Measurements from ENCODE around the gene TPGS1.

Gene TPGS1

GRCh38 chr19:496112-496665 is 11.1 kb upstream of the TPGS1 start, which contains the start of gene MADCAM1:
TSS of gene MADCAM1 (plus strand) at chr19:496486. CDS start at chr19:496500, 14 bp downstream.
- no peak for DNase-seq

- no peak for DNase-seq
Measured at GRCh38 chr19:496986-497385, 10.3 kb upstream of the TPGS1 start.

- DNase-seq = no peak
Measured at GRCh38 chr19:497491-497868, 9.8 kb upstream of the TPGS1 start.

DNA sequence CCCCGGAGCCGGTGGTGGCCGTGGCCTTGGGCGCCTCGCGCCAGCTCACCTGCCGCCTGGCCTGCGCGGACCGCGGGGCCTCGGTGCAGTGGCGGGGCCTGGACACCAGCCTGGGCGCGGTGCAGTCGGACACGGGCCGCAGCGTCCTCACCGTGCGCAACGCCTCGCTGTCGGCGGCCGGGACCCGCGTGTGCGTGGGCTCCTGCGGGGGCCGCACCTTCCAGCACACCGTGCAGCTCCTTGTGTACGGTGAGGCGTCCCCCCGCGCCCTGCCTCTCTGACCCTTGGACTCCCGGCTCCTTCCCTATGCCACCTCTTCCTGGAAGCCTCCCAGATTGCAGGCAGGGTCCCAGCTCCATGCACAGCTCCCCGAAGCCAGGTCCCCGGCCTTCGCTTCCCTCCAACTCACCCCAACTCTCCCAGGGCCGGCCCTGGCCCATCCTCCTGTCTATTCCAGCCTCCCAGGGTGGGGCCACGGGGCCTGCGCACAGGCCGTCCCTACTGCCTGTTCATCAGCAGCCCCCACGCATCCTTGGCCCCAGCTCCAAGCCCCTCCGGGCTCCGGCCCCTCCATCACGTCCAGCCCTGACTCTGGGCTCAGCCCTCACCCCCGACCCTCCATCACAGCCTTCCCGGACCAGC is 9.3 kb upstream of the TPGS1 start:
- no peak for DNase-seq

DNA sequence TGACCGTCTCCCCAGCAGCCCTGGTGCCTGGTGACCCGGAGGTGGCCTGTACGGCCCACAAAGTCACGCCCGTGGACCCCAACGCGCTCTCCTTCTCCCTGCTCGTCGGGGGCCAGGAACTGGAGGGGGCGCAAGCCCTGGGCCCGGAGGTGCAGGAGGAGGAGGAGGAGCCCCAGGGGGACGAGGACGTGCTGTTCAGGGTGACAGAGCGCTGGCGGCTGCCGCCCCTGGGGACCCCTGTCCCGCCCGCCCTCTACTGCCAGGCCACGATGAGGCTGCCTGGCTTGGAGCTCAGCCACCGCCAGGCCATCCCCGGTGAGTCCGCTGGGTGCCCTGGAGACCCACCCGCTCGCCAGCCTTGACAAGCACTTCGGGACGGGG is 8.8 kb upstream of the TPGS1 start:
- DNase-seq = no peak

DNA sequence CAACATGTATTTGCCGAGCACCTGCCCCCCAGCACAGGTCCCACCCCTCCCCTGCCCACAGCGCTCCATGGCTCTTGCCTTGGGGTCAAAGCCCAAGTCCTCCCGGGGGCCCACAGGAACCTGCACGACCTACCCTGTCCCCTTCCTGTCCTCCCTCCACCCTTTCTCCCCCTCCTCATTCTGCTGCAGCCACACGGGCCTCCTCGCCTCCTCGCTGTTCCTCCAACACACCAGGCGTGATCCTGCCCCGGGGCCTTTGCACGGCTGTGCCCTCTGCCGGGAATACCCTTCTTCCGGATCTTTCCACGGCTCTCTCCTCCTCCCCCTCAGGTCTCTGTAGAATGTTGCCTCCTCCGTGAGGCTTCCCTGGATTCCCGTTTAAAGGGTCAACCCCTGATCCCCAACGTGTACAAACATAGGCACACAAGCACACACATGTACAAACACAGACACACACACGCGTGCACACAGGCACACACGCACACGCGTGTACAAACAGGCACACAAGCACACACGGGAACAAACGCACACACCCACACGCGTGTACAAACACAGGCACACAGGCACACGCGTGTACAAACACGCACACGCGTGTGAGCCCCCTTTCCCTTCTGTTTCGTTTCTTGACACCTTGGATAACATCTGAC is 8.2 kb upstream of the TPGS1 start:
- no peak for DNase-seq

DNA sequence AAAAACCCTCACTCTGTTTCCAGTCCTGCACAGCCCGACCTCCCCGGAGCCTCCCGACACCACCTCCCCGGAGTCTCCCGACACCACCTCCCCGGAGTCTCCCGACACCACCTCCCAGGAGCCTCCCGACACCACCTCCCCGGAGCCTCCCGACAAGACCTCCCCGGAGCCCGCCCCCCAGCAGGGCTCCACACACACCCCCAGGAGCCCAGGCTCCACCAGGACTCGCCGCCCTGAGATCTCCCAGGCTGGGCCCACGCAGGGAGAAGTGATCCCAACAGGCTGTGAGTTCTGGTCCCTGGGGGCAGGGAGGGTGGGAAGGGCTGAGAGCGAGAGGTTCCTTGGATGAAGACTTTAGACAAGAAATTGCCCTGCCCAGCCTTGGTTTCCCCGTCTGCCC is 5.7 kb upstream of the TPGS1 start:
- DNase-seq = no peak

GRCh38 chr19:504616-505015 is 2.7 kb upstream of the TPGS1 start:
- DNase-seq = no peak

GRCh38 chr19:506404-507285 is 652 bp upstream of the TPGS1 start:
- peak; percentile 88 to 98 for DNase-seq

DNA sequence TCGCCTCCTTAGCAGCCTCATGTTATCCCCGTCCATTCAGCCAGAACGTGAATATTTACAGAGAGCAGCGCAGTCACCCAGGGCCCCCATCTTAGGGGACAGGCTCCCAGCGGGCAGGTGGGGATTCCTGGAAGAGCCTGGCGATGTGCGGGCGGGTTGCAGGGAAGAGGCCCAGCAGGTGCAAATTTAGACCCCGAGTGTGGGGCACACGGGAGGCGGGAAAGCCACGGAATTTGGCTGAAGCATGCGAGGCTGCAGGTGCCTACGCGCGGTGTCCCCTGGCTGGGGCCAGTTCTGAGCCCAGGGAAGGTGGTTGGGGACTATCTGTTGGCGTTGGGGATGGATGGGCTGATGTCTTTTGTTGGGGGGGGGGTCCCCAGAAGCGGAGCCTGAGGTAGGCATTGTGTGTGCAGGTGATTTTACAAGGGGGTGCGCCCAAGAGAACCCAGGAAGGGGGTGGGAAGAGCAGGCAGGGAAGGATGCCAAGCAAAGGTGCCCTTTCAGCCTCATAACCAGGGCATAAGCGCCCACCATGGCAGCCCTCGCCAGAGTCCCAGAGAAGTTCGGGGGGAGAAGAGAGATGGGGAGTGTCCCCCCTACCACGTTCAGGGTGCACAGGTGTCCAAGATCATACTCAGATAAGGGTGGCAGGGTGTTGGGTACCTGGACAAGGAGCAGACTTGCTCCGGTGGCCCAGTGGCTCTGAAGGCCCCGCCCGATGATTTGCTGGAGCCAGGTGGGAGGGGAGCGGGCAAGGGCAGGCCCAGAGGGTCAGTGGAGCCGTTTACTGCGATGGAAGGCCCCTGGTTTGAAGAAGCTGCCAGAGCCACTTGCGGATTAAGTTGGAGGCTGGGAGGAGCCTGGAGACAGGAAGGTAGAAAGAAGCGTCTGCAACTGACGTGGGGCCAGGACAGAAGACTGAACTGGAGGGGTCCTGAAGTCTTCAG is 1.2 kb downstream of the TPGS1 start:
- no peak for DNase-seq

GRCh38 chr19:510606-511100 is 3.4 kb downstream of the TPGS1 start:
- DNase-seq = peak in 1 of 2 experiments; percentile 45

DNA sequence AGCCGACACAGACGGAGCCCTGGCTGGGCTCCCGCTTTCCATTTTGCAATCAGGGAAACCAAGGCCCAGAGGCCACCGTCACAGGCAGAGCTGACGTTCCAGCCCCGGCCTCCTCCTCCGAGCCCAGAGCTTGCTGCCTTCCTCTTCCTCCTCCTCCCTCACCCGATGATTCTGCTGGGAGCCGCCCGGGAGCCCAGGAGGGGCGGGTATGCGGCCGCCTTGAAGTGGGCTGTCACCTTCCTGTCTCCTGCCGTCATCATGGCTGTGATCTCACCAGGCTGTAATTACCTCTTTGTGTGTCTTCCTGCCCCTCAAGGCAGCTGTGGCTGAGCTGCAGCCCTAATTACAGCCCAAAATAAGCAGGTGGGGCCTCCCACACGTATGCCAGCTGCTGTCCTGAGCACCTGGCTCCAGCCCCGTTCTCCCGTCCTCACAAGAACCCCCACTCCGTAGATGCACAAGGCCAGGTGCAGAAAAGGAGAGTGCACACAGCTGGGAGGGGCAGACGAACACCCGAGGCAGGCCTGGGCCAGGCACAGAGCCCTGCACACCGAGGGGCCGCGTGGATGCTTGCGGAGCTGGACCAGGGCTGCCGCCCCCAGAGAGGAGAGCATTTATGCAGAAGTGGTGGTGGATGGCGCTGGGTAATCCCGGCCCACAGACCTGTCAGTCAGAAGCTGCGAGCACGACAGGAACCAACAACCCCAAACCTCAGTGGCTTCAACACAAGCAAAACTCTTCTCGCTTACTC is 4.0 kb downstream of the TPGS1 start:
- DNase-seq = no peak

DNA sequence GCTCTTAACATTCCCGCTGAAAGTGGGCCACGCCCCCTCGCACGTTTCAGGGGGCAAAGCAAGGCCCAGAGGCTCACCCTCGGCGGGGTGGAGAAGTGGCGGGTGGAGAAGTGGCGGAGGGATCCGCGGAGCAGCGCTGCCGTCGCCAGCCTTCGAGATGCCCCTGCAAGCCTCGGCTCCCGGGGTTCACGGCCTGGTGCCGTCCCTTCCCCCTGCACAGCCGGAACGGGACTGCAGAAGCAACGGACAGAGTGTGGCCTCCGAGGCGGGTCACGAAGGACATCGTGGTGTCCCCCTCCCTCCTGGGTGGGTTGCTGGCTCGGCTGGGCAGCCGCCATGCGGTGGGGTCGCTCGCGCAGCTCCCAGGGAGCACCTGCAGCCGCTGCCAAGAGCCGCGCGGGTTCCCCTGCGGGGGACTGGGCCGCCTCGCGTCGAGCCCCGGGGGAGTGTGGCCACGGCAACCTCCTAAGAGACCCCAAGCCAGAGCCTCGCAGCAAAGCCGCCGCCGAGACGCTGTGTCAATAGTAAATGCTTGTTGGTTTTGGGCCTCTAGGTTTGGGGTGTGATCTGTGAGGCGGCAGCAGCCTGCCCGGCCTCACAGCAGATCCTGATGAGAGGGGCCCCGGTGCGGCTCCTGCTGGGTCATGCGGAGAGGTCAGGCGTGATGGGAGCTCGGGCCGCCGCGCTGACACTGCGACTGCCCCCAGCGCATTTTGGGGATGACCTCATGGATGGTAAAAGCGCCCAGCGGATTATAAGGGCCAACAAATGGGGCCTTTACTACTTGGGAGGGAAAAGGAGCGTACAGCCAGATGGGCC is 5.5 kb downstream of the TPGS1 start:
- no peak for DNase-seq

DNA sequence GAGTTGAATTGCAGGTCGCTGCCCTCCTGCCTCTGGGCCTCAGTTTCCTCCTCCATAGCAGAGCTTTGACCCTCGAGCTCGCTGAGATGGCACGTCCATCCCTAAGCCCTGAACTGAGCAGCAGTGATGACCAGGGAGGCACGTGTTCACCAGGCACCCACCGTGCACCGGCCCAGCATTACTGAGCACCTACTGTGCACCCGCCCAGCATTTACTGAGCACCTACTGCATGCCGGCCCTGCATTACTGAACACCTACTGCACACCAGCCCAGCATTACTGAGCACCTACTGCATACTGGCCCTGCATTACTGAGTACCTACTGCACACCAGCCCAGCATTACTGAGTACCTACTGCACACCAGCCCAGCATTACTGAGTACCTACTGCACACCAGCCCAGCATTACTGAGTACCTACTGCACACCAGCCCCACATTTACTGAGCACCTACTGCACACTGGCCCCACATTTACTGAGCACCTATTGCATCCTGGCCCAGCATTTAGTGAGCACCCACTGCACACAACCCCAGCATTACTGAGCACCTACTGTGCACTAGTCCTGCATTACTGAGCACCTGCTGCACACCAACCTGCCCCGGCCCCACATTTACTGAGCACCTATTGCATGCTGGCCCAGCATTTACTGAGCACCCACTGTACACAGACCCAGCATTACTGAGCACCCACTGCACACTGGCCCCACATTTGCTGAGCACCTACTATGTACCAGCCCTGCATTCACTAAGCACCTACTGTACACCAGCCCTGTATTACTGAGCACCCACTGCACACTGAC is 6.3 kb downstream of the TPGS1 start:
- DNase-seq = no peak

- DNase-seq = no peak
Measured at GRCh38 chr19:514166-514663, 6.9 kb downstream of the TPGS1 start.

DNA sequence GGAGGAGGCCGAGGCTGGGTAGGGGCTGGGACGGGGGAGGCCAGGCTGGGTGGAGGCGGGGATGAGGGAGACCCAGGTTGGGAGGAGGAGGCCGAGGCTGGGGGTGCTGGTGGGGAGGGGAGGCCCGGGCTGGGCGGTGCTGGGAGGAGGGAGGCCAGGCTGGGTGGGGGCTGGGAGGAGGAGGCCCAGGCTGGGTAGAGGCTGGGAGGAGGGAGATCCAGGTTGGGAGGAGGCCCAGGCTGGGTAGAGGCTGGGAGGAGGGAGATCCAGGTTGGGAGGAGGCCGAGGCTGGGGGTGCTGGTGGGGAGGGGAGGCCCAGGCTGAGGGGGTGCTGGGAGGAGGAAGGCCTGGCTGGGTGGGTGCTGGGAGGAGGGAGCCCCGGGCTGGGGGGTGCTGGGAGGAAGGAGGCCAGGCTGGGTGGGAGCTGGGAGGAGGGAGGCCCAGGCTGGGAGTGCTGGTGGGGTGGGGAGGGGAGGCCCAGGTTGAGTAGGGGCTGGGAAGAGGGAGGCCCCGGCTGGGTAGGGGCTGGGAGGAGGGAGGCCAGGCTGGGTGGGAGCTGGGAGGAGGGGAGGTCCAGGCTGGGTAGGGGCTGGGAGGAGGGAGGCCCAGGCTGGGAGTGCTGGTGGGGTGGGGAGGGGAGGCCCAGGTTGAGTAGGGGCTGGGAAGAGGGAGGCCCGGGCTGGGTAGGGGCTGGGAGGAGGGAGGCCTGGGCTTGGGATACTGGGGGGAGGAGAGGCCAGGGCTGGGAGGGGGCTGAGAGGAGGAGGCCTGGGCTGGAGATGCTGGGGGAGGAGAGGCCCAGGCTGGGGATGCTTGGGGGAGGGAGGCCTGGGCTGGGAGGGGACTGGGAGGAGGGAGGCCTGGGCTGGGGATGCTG is 10.7 kb downstream of the TPGS1 start:
- DNase-seq = no peak

DNA sequence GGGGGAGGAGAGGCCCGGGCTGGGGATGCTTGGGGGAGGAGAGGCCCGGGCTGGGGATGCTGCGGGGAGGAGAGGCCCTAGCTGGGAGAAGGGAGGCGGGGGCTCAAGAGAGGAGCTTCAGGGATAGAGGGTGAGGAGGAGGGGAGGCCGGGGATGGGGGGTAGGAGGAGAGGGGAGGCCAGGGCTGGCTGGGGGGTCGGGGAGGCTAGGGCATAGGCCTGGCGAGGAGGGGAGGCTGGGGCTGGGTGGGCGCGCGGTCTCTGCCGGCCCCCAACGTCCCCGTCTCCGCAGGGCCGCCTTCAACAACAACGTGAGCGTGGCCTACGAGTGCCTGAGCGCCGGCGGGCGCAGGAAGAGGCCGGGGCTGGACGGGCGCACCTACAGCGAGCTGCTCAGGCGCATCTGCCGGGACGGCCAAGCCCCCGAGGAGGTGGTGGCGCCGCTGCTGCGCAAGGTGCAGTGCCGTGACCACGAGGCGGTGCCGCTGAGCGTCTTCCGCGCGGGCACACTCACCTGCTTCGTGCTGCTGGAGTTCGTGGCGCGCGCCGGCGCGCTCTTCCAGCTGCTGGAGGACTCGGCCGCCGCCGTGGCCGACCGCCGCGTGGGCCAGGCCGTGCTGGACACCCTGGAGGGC is 11.4 kb downstream of the TPGS1 start:
- DNase-seq = no peak

GRCh38 chr19:519449-519865 is 12.2 kb downstream of the TPGS1 start:
- no peak for DNase-seq

Measured in SW 1271 (cell line).